HCT116 (cell line): ENCODE measurements around the gene DOCK1. TPM values are rescaled to one million over a fixed set of nuclear protein-coding genes. Genes with fewer than 3 reads are reported as not detected.

Experiments
- ATAC-seq: fragments of 200-7000 bp; cut with Tn5 transposase; 2 replicates; pipeline ENCODE4 v1.9.1; 2020; ENCODE audit warnings: mild to moderate bottlenecking, moderate library complexity
- BruUV-seq: library from RNA; stranded (reverse); fragments of 400-500 nt; replicated peaks from 2 replicates; lab custom pipeline; 2021; lab: Mats Ljungman, UMichigan
- CTCF ChIA-PET: fragments of 300-600 bp; sonication (Branson Sonifier 250); formaldehyde crosslinking; loops from one replicate; lab custom pipeline; 2021; ENCODE audit warnings: antibody characterized with exemption; lab: Charles Lee
- POLR2A ChIA-PET: fragments of 300-600, 350-600 bp; sonication (Branson Sonifier 250); formaldehyde crosslinking; loops from one replicate; lab custom pipeline; 2021; ENCODE audit warnings: antibody characterized with exemption; lab: Charles Lee
- RAD21 ChIA-PET, 2 experiments: fragments of 300-600 bp; sonication (Branson Sonifier 250); formaldehyde crosslinking; loops; one replicate each; lab custom pipeline; 2023; ENCODE audit warnings: low total read pairs in 2 of 2; ENCODE audit not compliant: uncharacterized antibody in 2 of 2, unreplicated experiment in 2 of 2, low non-redundant PET in 1 of 2; lab: Charles Lee
- DNase-seq: peaks from one replicate; pipeline ENCODE4 v3.0.0-alpha.2; 2010; ENCODE audit warnings: low read depth, low spot score
- H2AFZ ChIP-seq: fragments of 200-600 bp; shearing (Covaris generic), sonication (generic); 2 replicates; pipeline ENCODE4 v1.6.1; 2017; ENCODE audit warnings: low read depth, mixed run types, mixed read lengths, antibody characterized with exemption, low read length; ENCODE audit not compliant: poor library complexity, severe bottlenecking
- H3K27ac ChIP-seq: 2 replicates; pipeline ENCODE4 v1.5.1; 2012; ENCODE audit warnings: low read depth, low read length
- H3K27me3 ChIP-seq: fragments of 200-600 bp; sonication (generic); 2 replicates; pipeline ENCODE4 v1.6.1; 2016; ENCODE audit warnings: mixed run types, low read length, mixed read lengths; ENCODE audit not compliant: insufficient read depth
- H3K36me3 ChIP-seq, 2 experiments: fragments of 200-500 bp in 1 of 2; fragments of 200-600 bp in 1 of 2; sonication (Bioruptor generic) in 1 of 2; sonication (generic) in 1 of 2; 2 replicates each; pipeline versions ENCODE4 v1.5.1 to v1.6.1; 2014 to 2016; ENCODE audit warnings: low read length in 2 of 2, inconsistent platforms in 1 of 2, mixed read lengths in 1 of 2, mixed run types in 1 of 2; ENCODE audit not compliant: insufficient read depth in 2 of 2, control insufficient read depth in 1 of 2
- H3K4me1 ChIP-seq, 2 experiments: fragments of 200-600 bp in 1 of 2; sonication (generic) in 1 of 2; 2 replicates each; pipeline versions ENCODE4 v1.5.1 to v1.6.1; 2012 to 2017; ENCODE audit warnings: low read length in 2 of 2, inconsistent platforms in 1 of 2, mild to moderate bottlenecking in 1 of 2, mixed read lengths in 1 of 2, mixed run types in 1 of 2, moderate library complexity in 1 of 2; ENCODE audit not compliant: insufficient read depth in 2 of 2, control insufficient read depth in 1 of 2
- H3K4me2 ChIP-seq: fragments of 200-600 bp; sonication (generic); 2 replicates; pipeline ENCODE4 v1.6.1; 2017; ENCODE audit warnings: mixed run types, low read length, mixed read lengths
- H3K4me3 ChIP-seq, 2 experiments: fragments of 200-600 bp in 1 of 2; sonication (generic) in 1 of 2; replicated peaks in 1 of 2; 2 replicates each; pipeline ENCODE4 v1.5.1; 2011 to 2016; ENCODE audit warnings: low read length in 2 of 2, control low read depth in 1 of 2, low read depth in 1 of 2, mild to moderate bottlenecking in 1 of 2, mixed read lengths in 1 of 2, mixed run types in 1 of 2
- H3K79me2 ChIP-seq: fragments of 200-600 bp; sonication (generic); 2 replicates; pipeline ENCODE4 v1.6.1; 2017; ENCODE audit warnings: mild to moderate bottlenecking, mixed run types, low read length, moderate library complexity, mixed read lengths; ENCODE audit not compliant: insufficient read depth
- H3K9ac ChIP-seq: fragments of 200-600 bp; sonication (generic); 2 replicates; pipeline ENCODE4 v1.6.1; 2016; ENCODE audit warnings: low read length, mixed read lengths
- H3K9me2 ChIP-seq: fragments of 200-600 bp; sonication (generic), shearing (Covaris generic); 2 replicates; pipeline ENCODE4 v1.6.1; 2017; ENCODE audit warnings: mixed run types, mild to moderate bottlenecking, moderate library complexity; ENCODE audit not compliant: insufficient read depth
- H3K9me3 ChIP-seq, 2 experiments: fragments of 200-500 bp in 1 of 2; fragments of 200-600 bp in 1 of 2; sonication (Bioruptor generic) in 1 of 2; sonication (generic) in 1 of 2; 2 replicates each; pipeline ENCODE4 v1.6.1; 2014 to 2017; ENCODE audit warnings: low read length in 2 of 2, mixed read lengths in 2 of 2, inconsistent platforms in 1 of 2, low read depth in 1 of 2, mild to moderate bottlenecking in 1 of 2, mixed run types in 1 of 2, moderate library complexity in 1 of 2; ENCODE audit not compliant: control insufficient read depth in 1 of 2, insufficient read depth in 1 of 2
- H4K20me1 ChIP-seq: fragments of 200-600 bp; sonication (generic), shearing (Covaris generic); 2 replicates; pipeline ENCODE4 v1.6.1; 2017; ENCODE audit warnings: mixed run types, mild to moderate bottlenecking, moderate library complexity; ENCODE audit not compliant: insufficient read depth
- CBX3 ChIP-seq: IDR thresholded peaks from 2 replicates; pipeline ENCODE4 v1.6.1; 2012; ENCODE audit warnings: low read depth
- CEBPB ChIP-seq: IDR thresholded peaks from 2 replicates; pipeline ENCODE4 v1.6.1; 2012; ENCODE audit warnings: low read depth
- CTCF ChIP-seq, 3 experiments: fragments of 200-600 bp in 1 of 3; sonication (generic) in 1 of 3; IDR thresholded peaks in 2 of 3; conservative IDR thresholded peaks in 1 of 3; 2 replicates each; pipeline ENCODE4 v1.5.1; 2012 to 2017; ENCODE audit warnings: low read depth in 2 of 3, low read length in 2 of 3, antibody characterized with exemption in 1 of 3, borderline replicate concordance in 1 of 3, control low read depth in 1 of 3, mild to moderate bottlenecking in 1 of 3, mixed read lengths in 1 of 3, mixed run types in 1 of 3, moderate library complexity in 1 of 3; ENCODE audit not compliant: insufficient read depth in 1 of 3
- EGR1 ChIP-seq: IDR thresholded peaks from 2 replicates; pipeline ENCODE4 v1.6.1; 2012; ENCODE audit warnings: low read depth
- EZH2phosphoT487 ChIP-seq: fragments of 200-600 bp; IDR thresholded peaks from 2 replicates; pipeline ENCODE4 v1.6.1; 2018; ENCODE audit warnings: antibody characterized with exemption, borderline replicate concordance
- FOSL1 ChIP-seq: IDR thresholded peaks from 2 replicates; pipeline ENCODE4 v1.6.1; 2012; ENCODE audit warnings: low read depth
- POLR2AphosphoS5 ChIP-seq: IDR thresholded peaks from 2 replicates; pipeline ENCODE4 v1.6.1; 2011; ENCODE audit warnings: mild to moderate bottlenecking, low read depth, low read length, moderate library complexity
- RAD21 ChIP-seq: IDR thresholded peaks from 2 replicates; pipeline ENCODE4 v1.6.1; 2012; ENCODE audit warnings: low read depth, mild to moderate bottlenecking
- REST ChIP-seq: IDR thresholded peaks from 2 replicates; pipeline ENCODE4 v1.6.1; 2012; ENCODE audit warnings: low read depth
- SIN3A ChIP-seq: IDR thresholded peaks from 2 replicates; pipeline ENCODE4 v1.6.1; 2012; ENCODE audit warnings: low read depth
- SP1 ChIP-seq: IDR thresholded peaks from 2 replicates; pipeline ENCODE4 v1.6.1; 2012; ENCODE audit warnings: low read depth
- TCF7L2 ChIP-seq: IDR thresholded peaks from 2 replicates; pipeline ENCODE4 v1.7.0; 2011; ENCODE audit warnings: borderline replicate concordance, inconsistent platforms; ENCODE audit not compliant: insufficient read depth, insufficient read length; ENCODE audit errors: extremely low read depth
- YY1 ChIP-seq: IDR thresholded peaks from 2 replicates; pipeline ENCODE4 v1.6.1; 2011; ENCODE audit warnings: low read length, low read depth, moderate library complexity, mild to moderate bottlenecking; ENCODE audit not compliant: insufficient replicate concordance; ENCODE audit errors: extremely low read depth
- intact Hi-C: fragments of 100-400 bp; cut with micrococcal nuclease; formaldehyde crosslinking; loops from 2 replicates; pipeline ENCODE4 v1.10.0; 2022
- total RNA-seq: library from RNA; stranded (reverse); gene quantifications from one replicate; pipeline ENCODE4 v1.2.1, GENCODE V29; 2021; ENCODE audit not compliant: unreplicated experiment
- TF ChIP-seq, protein P1 (sequence below): IDR thresholded peaks from 2 replicates; pipeline ENCODE4 v1.6.1; 2012
- TF ChIP-seq, protein P2 (sequence below): IDR thresholded peaks from 2 replicates; pipeline ENCODE4 v1.6.1; 2011; ENCODE audit warnings: mild to moderate bottlenecking, low read length, moderate library complexity; ENCODE audit not compliant: insufficient replicate concordance; ENCODE audit errors: extremely low read depth

The DOCK1 gene
- total RNA-seq, 1 experiment from 2014 or later, result 46.5 TPM

- no peak overlapping the region for H3K4me3 ChIP-seq
- H3K9me3 ChIP-seq, result no peaks in the 10 kb centered on the region
- H3K4me1 ChIP-seq, result no peaks in the 10 kb centered on the region
- no peak for ATAC-seq
- POLR2A ChIA-PET, result no interaction called here
- TF ChIP-seq CTCF (IDR thresholded peaks at IDR 0.05 in 2 of 3, conservative IDR thresholded peaks at IDR 0.05 in 1 of 3; ENCODE audit: borderline replicate concordance in 1 of 3, insufficient read depth in 1 of 3, low read depth in 2 of 3, low read length in 2 of 3) (no peak), RAD21 (no peak), FOSL1 (no peak), TCF7L2 (no peak), EGR1 (no peak), SP1 (no peak), REST (no peak), YY1 (no peak), CEBPB (no peak), SIN3A (no peak), POLR2AphosphoS5 (no peak), CBX3 (no peak), EZH2phosphoT487 (no peak)
- TF ChIP-seq, protein P1, sequence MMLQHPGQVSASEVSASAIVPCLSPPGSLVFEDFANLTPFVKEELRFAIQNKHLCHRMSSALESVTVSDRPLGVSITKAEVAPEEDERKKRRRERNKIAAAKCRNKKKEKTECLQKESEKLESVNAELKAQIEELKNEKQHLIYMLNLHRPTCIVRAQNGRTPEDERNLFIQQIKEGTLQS, result no peak
- TF ChIP-seq, protein P2, sequence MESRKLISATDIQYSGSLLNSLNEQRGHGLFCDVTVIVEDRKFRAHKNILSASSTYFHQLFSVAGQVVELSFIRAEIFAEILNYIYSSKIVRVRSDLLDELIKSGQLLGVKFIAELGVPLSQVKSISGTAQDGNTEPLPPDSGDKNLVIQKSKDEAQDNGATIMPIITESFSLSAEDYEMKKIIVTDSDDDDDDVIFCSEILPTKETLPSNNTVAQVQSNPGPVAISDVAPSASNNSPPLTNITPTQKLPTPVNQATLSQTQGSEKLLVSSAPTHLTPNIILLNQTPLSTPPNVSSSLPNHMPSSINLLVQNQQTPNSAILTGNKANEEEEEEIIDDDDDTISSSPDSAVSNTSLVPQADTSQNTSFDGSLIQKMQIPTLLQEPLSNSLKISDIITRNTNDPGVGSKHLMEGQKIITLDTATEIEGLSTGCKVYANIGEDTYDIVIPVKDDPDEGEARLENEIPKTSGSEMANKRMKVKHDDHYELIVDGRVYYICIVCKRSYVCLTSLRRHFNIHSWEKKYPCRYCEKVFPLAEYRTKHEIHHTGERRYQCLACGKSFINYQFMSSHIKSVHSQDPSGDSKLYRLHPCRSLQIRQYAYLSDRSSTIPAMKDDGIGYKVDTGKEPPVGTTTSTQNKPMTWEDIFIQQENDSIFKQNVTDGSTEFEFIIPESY, result no peak
- CTCF ChIA-PET, result no interaction called here
- intact Hi-C loops, result loop anchor here (5.0 kb wide), 1 partner anchor 115 kb away; no protein-coding TSS in a partner anchor
- RAD21 ChIA-PET, result no interaction called here
- no peaks in the 10 kb centered on the region for H3K9me2 ChIP-seq
- no peak for DNase-seq
- H3K9ac ChIP-seq, result no peak overlapping the region
- H3K4me2 ChIP-seq, result no peak overlapping the region
- H4K20me1 ChIP-seq, result no peaks in the 10 kb centered on the region
- no TSS peak for BruUV-seq
- no peak overlapping the region for H2AFZ ChIP-seq
- no peak overlapping the region for H3K27ac ChIP-seq
- H3K36me3 ChIP-seq, result no peaks in the 10 kb centered on the region
- no peaks in the 10 kb centered on the region for H3K27me3 ChIP-seq
- H3K79me2 ChIP-seq, result no peaks in the 10 kb centered on the region
Observed at GRCh38 chr10:127357265-127357664, 452.0 kb downstream of the DOCK1 start.
